ENCODE results near the gene DNPEP. TPM values are rescaled to one million over a fixed set of nuclear protein-coding genes. Genes with fewer than 3 reads are reported as not detected.

DNPEP gene
- total RNA-seq, 3 donors from 2014 or later (not counting 1 experiment from before 2014, with no cell fraction given), result 97.8 to 112 (median 103) TPM

- peak overlapping the region; percentile 12 for H3K4me3 ChIP-seq (ENCODE audit: low read length)
- no peaks in the 10 kb centered on the region for H3K9me3 ChIP-seq (ENCODE audit: control insufficient read depth, insufficient read depth, low read length)
- peaks cover 6% of the 10 kb centered on the region for H3K36me3 Mint-ChIP-seq
- peak overlapping the region; percentile 92 to 98 for H3K27ac Mint-ChIP-seq
- peaks cover 25% of the 10 kb centered on the region for H3K36me3 ChIP-seq (ENCODE audit: control insufficient read depth, insufficient read depth, low read length)
- no peaks in the 10 kb centered on the region for H3K9me3 Mint-ChIP-seq
- H3K27ac ChIP-seq (ENCODE audit: low read length), result peak overlapping the region; percentile 71
- H3K27me3 Mint-ChIP-seq (ENCODE audit: low read depth in 2 of 2), result peaks cover 0 to 4% of the 10 kb centered on the region in 2 donors
- peaks cover 18% of the 10 kb centered on the region for H3K4me1 ChIP-seq (ENCODE audit: control insufficient read depth, insufficient read depth, low read length)
- H3K27me3 ChIP-seq (ENCODE audit: control insufficient read depth, insufficient read depth, low read length), result no peaks in the 10 kb centered on the region
- ATAC-seq (peak; percentile 79 to 90 (median 80)), DNase-seq (peak; percentile 98 to 99)
- intact Hi-C loops (cut with micrococcal nuclease), result loop anchor here (1.0 to 10.0 kb wide), 5 partner anchors 109 to 821 kb away; partner anchors contain the start of genes BCS1L, CNOT9, CNPPD1 and DNAJB2
- WGBS (ENCODE audit: insufficient coverage), result under 1% methylated on average over 78 of the region's 78 CpGs
- TF ChIP-seq CTCF (IDR thresholded peaks at IDR 0.05), result peak; percentile 61
- H3K4me1 Mint-ChIP-seq, result peaks cover 4 to 21% of the 10 kb centered on the region in 2 donors
- H3K4me3 Mint-ChIP-seq, result peak overlapping the region; percentile 63
Measured at GRCh38 chr2:219388121-219388906, 602 bp upstream of the DNPEP start.

- peaks cover 38% of the 10 kb centered on the region for H3K36me3 ChIP-seq (ENCODE audit: control insufficient read depth, insufficient read depth, low read length)
- H3K27ac ChIP-seq (ENCODE audit: low read length), result peak overlapping the region; percentile 85
- H3K4me3 ChIP-seq (ENCODE audit: low read length), result peak overlapping the region; percentile 66
- ATAC-seq (no peak), DNase-seq (peak in 1 of 2 donors; percentile 23)
- H3K9me3 Mint-ChIP-seq, result no peaks in the 10 kb centered on the region
- peak overlapping the region; percentile 91 for H3K4me3 Mint-ChIP-seq
- peaks cover 6% of the 10 kb centered on the region for H3K36me3 Mint-ChIP-seq
- H3K27me3 ChIP-seq (ENCODE audit: control insufficient read depth, insufficient read depth, low read length), result no peaks in the 10 kb centered on the region
- WGBS (ENCODE audit: insufficient coverage), result 45% methylated on average over 17 of the region's 19 CpGs
- no peaks in the 10 kb centered on the region for H3K27me3 Mint-ChIP-seq (ENCODE audit: low read depth in 2 of 2)
- intact Hi-C loops (cut with micrococcal nuclease), result loop anchor here (1.0 to 10.0 kb wide), 4 partner anchors 132 to 819 kb away; partner anchors contain the start of genes BCS1L, CNOT9, CNPPD1 and RETREG2
- peaks cover 4 to 21% of the 10 kb centered on the region in 2 donors for H3K4me1 Mint-ChIP-seq
- TF ChIP-seq CTCF (IDR thresholded peaks at IDR 0.05), result no peak
- peaks cover 18% of the 10 kb centered on the region for H3K4me1 ChIP-seq (ENCODE audit: control insufficient read depth, insufficient read depth, low read length)
- H3K9me3 ChIP-seq (ENCODE audit: control insufficient read depth, insufficient read depth, low read length), result no peaks in the 10 kb centered on the region
- H3K27ac Mint-ChIP-seq, result peak overlapping the region; percentile 92 to 98
Measured at GRCh38 chr2:219386532-219387280, 1.0 kb downstream of the DNPEP start.

GRCh38 chr2:219385958-219386520 is 1.7 kb downstream of the DNPEP start:
- no peaks in the 10 kb centered on the region for H3K27me3 ChIP-seq (ENCODE audit: control insufficient read depth, insufficient read depth, low read length)
- intact Hi-C loops (cut with micrococcal nuclease), result loop anchor here (5.0 to 10.0 kb wide), 3 partner anchors 211 to 819 kb away; partner anchors contain the start of genes BCS1L, CNOT9, CNPPD1 and RETREG2
- Mint-ChIP-seq H3K4me1 (peaks cover 4 to 22% of the 10 kb centered on the region in 2 donors), H3K27ac (peak overlapping the region; percentile 92 to 98), H3K36me3 (peaks cover 6% of the 10 kb centered on the region), H3K27me3 (ENCODE audit: low read depth in 2 of 2) (no peaks in the 10 kb centered on the region), H3K9me3 (no peaks in the 10 kb centered on the region), H3K4me3 (peak overlapping the region; percentile 91)
- H3K27ac ChIP-seq (ENCODE audit: low read length), result no peak overlapping the region
- DNase-seq (no peak), ATAC-seq (no peak)
- WGBS (ENCODE audit: insufficient coverage), result 97% methylated on average over 19 of the region's 19 CpGs
- no peak overlapping the region for H3K4me3 ChIP-seq (ENCODE audit: low read length)
- H3K9me3 ChIP-seq (ENCODE audit: control insufficient read depth, insufficient read depth, low read length), result no peaks in the 10 kb centered on the region
- peaks cover 45% of the 10 kb centered on the region for H3K36me3 ChIP-seq (ENCODE audit: control insufficient read depth, insufficient read depth, low read length)
- H3K4me1 ChIP-seq (ENCODE audit: control insufficient read depth, insufficient read depth, low read length), result peaks cover 18% of the 10 kb centered on the region
- TF ChIP-seq CTCF (IDR thresholded peaks at IDR 0.05), result no peak

All from natural killer cell (primary cell).